ENCODE measurements around the gene BACE1.
"Not testable (repeated sequence)": the region's sequence is repeated elsewhere in the genome, so short reads cannot be mapped to it uniquely, and the experiment has no call there.

The BACE1 gene

GRCh38 chr11:117316197-117316961, at the start of gene BACE1:
BACE1 (minus strand) TSS chr11:117316256; CDS start chr11:117315795, 461 bp downstream.
- DNase-seq, result no peak

- no peak for DNase-seq
These were observed 45.4 kb upstream of the BACE1 start for GRCh38 chr11:117361432-117361831.

- no peak for DNase-seq
These were observed 40.3 kb upstream of the BACE1 start for GRCh38 chr11:117356126-117356890.

- DNase-seq, result no peak
These were observed 38.5 kb upstream of the BACE1 start for GRCh38 chr11:117354550-117354949.

GRCh38 chr11:117345039-117345438, 29.0 kb upstream of the BACE1 start:
- DNase-seq, result no peak

- DNase-seq, result no peak
These were observed 21.0 kb upstream of the BACE1 start for GRCh38 chr11:117337076-117337475.

GRCh38 chr11:117335399-117335798, 19.3 kb upstream of the BACE1 start:
- DNase-seq, result no peak

GRCh38 chr11:117334896-117335295, 18.8 kb upstream of the BACE1 start:
- no peak for DNase-seq

- no peak for DNase-seq
These were observed 17.9 kb upstream of the BACE1 start for GRCh38 chr11:117333917-117334316.

- DNase-seq, result no peak
These were observed 16.8 kb upstream of the BACE1 start for GRCh38 chr11:117332843-117333242.

GRCh38 chr11:117328375-117329010, 12.4 kb upstream of the BACE1 start:
- no peak for DNase-seq

- peak; percentile 83 to 91 (median 86) for DNase-seq
These were observed 11.7 kb upstream of the BACE1 start, which contains the start of gene CEP164 for GRCh38 chr11:117327567-117328374. CEP164 (plus strand) TSS chr11:117327854; CDS start chr11:117338587, 10,733 bp downstream.

- not testable (repeated sequence) for DNase-seq
These were observed 11.2 kb upstream of the BACE1 start for GRCh38 chr11:117327255-117327566.

- no peak for DNase-seq
These were observed 3.3 kb upstream of the BACE1 start for GRCh38 chr11:117319214-117319840.

GRCh38 chr11:117318738-117319137, 2.7 kb upstream of the BACE1 start:
- DNase-seq, result no peak

GRCh38 chr11:117315285-117316196, 515 bp downstream of the BACE1 start:
- no peak for DNase-seq

- DNase-seq, result no peak
These were observed 1.2 kb downstream of the BACE1 start for GRCh38 chr11:117314840-117315239.

- no peak for DNase-seq
These were observed 2.0 kb downstream of the BACE1 start for GRCh38 chr11:117313828-117314768.

GRCh38 chr11:117313091-117313490, 3.0 kb downstream of the BACE1 start:
- DNase-seq, result no peak

GRCh38 chr11:117309310-117309709, 6.7 kb downstream of the BACE1 start:
- DNase-seq, result no peak
